Neutrophil (primary cell): ENCODE results near the gene CLC.
"Not testable (repeated sequence)": the region's sequence is repeated elsewhere in the genome, so short reads cannot be mapped to it uniquely, and the experiment has no call there.

Experiments
- H3K27ac ChIP-seq: fragments of 200-600 bp; sonication (generic); 2 replicates; pipeline ENCODE4 v1.5.1; 2016; ENCODE audit warnings: mild to moderate bottlenecking, moderate library complexity
- H3K27me3 ChIP-seq: fragments of 200-600 bp; sonication (generic); 2 replicates; pipeline ENCODE4 v1.6.0; 2016; ENCODE audit warnings: mild to moderate bottlenecking
- H3K36me3 ChIP-seq: fragments of 200-600 bp; sonication (generic); 2 replicates; pipeline ENCODE4 v1.5.1; 2017
- H3K4me1 ChIP-seq, 2 experiments: fragments of 200-600 bp in 1 of 2; sonication (generic) in 1 of 2; 1 replicate in 1 of 2; 2 replicates in 1 of 2; pipeline versions ENCODE4 v1.5.1 to v1.6.1; 2013 to 2016; ENCODE audit warnings: low read depth in 1 of 2, low read length in 1 of 2, mild to moderate bottlenecking in 1 of 2, moderate library complexity in 1 of 2; ENCODE audit not compliant: control insufficient read depth in 1 of 2, insufficient read depth in 1 of 2
- H3K4me3 ChIP-seq, 2 experiments: fragments of 200-600 bp in 1 of 2; sonication (generic) in 1 of 2; 1 replicate in 1 of 2; 2 replicates in 1 of 2; pipeline ENCODE4 v1.5.1; 2013 to 2016; ENCODE audit warnings: low read depth in 1 of 2, low read length in 1 of 2, mild to moderate bottlenecking in 1 of 2, moderate library complexity in 1 of 2
- H3K9me3 ChIP-seq: fragments of 200-600 bp; sonication (generic); 2 replicates; pipeline ENCODE4 v1.5.1; 2016
- CTCF ChIP-seq: fragments of 200-600 bp; sonication (generic); IDR thresholded peaks from 2 replicates; pipeline ENCODE4 v1.5.1; 2016; ENCODE audit warnings: antibody characterized with exemption

Gene CLC

DNA sequence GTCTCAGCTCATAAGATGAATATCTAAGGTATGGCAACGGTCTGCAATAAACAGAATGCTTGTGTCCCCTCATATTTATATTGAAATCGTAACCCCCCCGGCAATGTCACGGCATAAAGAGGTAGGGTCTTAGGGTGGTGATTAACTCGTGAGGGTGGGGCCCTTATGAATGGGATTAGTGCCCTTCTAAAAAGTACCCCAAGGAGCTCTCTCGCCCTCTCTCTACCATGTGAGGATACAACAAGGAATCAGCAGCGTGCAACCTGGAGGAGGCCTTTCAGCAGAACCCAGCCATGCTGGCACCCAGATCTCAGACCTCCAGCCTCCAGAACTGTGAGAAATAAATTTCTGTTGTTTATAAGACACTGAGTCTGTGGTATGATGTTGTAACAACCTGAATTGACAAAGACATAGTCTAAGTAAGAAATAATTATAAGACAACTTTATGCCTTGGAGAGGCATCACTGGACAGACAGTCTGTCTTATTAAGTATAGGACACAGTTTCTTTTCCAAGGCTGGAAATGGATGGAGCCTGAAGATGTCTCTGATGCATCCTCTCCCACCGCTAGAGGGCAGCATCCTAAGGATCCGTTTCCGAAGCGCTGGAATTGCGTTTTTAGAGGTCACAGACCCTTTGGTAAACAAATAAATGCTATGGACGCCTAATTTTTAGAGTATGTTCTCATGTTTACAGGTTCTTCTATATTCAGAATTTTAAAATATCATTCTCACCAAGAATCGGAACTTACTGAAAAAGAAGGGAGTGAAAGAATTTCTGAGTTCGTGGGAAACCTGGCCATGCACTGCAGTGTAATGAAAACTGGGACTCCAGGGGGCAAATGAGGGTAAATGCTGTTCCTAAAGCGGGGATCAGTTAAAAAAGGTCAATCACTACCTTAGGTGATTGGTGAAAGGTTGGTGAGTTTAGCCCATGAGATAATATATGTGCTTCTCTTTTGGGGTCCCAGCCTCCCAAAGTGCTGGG, 27.6 kb upstream of the CLC start:
- H3K36me3 ChIP-seq, result no peaks in the 10 kb centered on the region
- no peak overlapping the region for H3K4me3 ChIP-seq
- H3K27ac ChIP-seq, result no peak overlapping the region
- H3K4me1 ChIP-seq, result peaks cover 0 to 10% of the 10 kb centered on the region in 2 experiments
- TF ChIP-seq CTCF, result peak; percentile 37
- no peaks in the 10 kb centered on the region for H3K9me3 ChIP-seq
- peaks cover 12% of the 10 kb centered on the region for H3K27me3 ChIP-seq

DNA sequence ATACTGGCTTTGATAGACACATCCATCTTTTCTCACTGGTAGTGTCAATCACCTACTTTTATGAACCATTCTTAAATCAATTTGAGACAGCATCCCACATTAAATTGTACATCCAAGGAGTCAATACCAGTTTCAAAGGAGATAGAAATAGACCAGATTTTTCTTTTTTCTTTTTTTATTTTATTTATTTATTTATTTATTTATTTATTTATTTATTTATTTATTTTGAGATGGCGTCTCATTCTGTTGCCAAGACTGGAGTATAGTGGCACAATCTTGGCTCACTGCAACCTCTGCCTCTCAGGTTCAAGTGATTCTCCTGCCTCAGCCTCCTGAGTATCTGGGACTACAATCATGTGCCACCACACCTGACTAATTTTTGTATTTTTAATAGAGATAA, 24.0 kb upstream of the CLC start:
- peaks cover 0 to 36% of the 10 kb centered on the region in 2 experiments for H3K4me1 ChIP-seq
- not testable (repeated sequence) for H3K4me3 ChIP-seq, H3K36me3 ChIP-seq, H3K9me3 ChIP-seq, H3K27me3 ChIP-seq, H3K27ac ChIP-seq

DNA sequence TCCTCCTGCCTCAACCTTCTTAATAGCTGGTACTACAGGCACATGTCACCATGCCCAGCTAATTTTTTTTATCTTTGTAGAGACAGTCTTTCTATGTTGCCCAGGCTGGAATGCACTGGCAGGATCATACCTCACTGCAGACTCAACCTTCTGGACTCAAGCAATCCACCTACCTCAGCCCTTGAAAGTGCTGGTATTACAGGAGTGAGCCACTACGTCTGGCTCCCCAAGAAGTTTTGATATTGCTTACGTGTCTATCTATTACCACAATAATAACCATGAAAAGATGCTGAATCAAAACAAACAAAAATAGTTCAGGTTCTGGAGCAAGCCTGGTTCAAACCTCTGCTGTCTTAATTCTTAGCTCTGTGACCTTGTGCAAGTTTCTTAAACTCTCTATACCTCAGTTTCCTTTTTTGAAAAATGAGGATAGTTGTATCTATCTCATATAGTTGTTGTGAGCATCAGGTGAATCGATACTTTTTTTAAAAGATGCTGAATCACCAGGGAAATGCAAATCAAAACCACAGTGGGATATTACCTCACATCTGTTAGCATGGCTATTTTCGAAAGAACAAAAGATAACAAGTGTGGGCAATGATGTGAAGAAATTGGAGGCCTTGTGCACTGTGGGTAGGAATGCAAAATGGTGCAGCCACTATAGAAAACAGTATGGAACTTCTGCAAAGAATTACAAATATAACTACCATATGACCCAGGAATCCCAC, 21.8 kb upstream of the CLC start:
- H3K9me3 ChIP-seq, result no peaks in the 10 kb centered on the region
- no peak for TF ChIP-seq CTCF

DNA sequence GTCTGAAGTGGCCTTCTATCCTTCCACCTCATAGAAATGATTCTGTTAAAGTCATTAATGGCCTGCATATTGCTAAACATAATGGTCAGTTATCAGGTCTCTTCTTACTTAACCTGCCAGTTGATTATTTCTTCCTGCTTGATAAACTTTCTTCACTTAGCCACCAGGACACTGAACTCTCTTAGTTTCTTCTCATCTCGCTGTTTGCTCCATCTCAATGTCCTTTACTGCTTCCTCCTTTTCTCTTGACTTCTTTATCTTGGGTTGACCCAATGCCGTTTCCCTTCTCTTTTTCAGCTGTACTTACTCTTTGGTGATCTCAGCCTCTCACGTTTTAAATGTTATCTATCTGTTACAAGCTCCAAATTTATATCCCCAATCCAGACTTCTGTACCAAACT, 17.1 kb upstream of the CLC start:
- no peaks in the 10 kb centered on the region for H3K9me3 ChIP-seq
- H3K4me1 ChIP-seq, result peaks cover 0 to 26% of the 10 kb centered on the region in 2 experiments
- TF ChIP-seq CTCF, result no peak
- no peak overlapping the region for H3K4me3 ChIP-seq
- H3K27ac ChIP-seq, result peak overlapping the region; percentile 11
- peaks cover 9% of the 10 kb centered on the region for H3K27me3 ChIP-seq
- no peaks in the 10 kb centered on the region for H3K36me3 ChIP-seq

More for the DNA sequence above, 21.8 kb upstream of the CLC start:
- no peaks in the 10 kb centered on the region for H3K36me3 ChIP-seq
- H3K27ac ChIP-seq, result no peak overlapping the region
- H3K4me3 ChIP-seq, result no peak overlapping the region
- H3K4me1 ChIP-seq, result peaks cover 0 to 35% of the 10 kb centered on the region in 2 experiments
- H3K27me3 ChIP-seq, result no peaks in the 10 kb centered on the region

- no peaks in the 10 kb centered on the region for H3K36me3 ChIP-seq
- peaks cover 9% of the 10 kb centered on the region for H3K27me3 ChIP-seq
- peak overlapping the region; percentile 11 for H3K27ac ChIP-seq
- H3K4me1 ChIP-seq, result peaks cover 0 to 22% of the 10 kb centered on the region in 2 experiments
- H3K9me3 ChIP-seq, result no peaks in the 10 kb centered on the region
- no peak overlapping the region for H3K4me3 ChIP-seq
- no peak for TF ChIP-seq CTCF
Measured at GRCh38 chr19:39754544-39754943, 16.7 kb upstream of the CLC start.
